Measurements from ENCODE around the gene VRTN. TPM values are rescaled to one million over a fixed set of nuclear protein-coding genes. Genes with fewer than 3 reads are reported as not detected.

VRTN gene
- total RNA-seq, 4 donors from 2014 or later, result not detected

DNA sequence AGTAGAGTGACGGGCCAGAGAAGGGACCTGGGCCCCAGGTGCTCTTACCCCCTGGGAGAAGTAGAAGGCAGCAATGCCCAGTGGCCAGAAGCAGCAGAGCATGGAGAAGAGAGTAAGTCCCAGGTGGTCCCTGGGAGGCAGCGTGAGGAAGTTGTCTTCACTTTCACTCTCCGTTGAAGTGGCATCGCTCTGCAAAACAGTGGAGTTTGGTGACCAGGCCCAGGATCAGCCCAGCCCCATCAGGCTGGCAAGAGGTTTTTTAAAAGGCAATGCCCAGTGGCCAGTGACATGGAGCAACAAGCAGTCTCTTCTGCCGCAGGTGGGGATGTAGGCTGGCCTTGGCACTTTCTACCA is 59.5 kb downstream of the VRTN start:
- H3K9me3 ChIP-seq, result no peaks in the 10 kb centered on the region
- H3K4me1 ChIP-seq, result no peaks in the 10 kb centered on the region
- H3K27me3 ChIP-seq, result no peaks in the 10 kb centered on the region
- H3K27ac ChIP-seq, result no peak overlapping the region
- DNase-seq, result no peak
- H3K36me3 ChIP-seq, result no peaks in the 10 kb centered on the region
- no peak overlapping the region for H3K4me3 ChIP-seq (replicated peaks in 1 of 3)
- WGBS, 2 donors, result 54 to 71% methylated on average over 4 to 5 of the region's 5 CpGs
- TF ChIP-seq POLR2A (IDR thresholded peaks at IDR 0.05), result no peak
- TF ChIP-seq, protein P1, sequence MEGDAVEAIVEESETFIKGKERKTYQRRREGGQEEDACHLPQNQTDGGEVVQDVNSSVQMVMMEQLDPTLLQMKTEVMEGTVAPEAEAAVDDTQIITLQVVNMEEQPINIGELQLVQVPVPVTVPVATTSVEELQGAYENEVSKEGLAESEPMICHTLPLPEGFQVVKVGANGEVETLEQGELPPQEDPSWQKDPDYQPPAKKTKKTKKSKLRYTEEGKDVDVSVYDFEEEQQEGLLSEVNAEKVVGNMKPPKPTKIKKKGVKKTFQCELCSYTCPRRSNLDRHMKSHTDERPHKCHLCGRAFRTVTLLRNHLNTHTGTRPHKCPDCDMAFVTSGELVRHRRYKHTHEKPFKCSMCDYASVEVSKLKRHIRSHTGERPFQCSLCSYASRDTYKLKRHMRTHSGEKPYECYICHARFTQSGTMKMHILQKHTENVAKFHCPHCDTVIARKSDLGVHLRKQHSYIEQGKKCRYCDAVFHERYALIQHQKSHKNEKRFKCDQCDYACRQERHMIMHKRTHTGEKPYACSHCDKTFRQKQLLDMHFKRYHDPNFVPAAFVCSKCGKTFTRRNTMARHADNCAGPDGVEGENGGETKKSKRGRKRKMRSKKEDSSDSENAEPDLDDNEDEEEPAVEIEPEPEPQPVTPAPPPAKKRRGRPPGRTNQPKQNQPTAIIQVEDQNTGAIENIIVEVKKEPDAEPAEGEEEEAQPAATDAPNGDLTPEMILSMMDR (IDR thresholded peaks at IDR 0.05), result no peak
- intact Hi-C loops (cut with DNase I), result no loop called here

DNA sequence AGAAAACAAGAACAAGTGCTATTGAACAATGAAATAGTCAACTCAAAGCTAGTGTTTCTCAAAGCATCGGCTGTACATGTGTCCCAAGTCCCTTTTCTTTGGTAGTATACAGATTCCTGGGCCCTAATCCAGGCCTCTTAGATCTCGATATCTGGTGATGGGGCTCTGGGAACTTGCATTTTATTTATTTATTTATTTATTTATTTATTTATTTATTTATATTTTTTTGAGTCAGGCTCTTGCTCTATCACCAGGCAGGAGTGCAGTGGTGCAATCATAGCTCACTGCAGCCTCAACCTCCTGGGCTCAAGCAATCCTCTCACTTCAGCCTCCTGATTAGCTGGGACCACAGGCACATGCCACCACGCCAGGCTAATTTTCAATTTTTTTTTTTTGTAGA is 60.6 kb downstream of the VRTN start:
- Histone ChIP-seq H3K27me3 (no peaks in the 10 kb centered on the region), H3K9me3 (no peaks in the 10 kb centered on the region), H3K27ac (no peak overlapping the region), H3K4me1 (no peaks in the 10 kb centered on the region), H3K36me3 (no peaks in the 10 kb centered on the region), H3K4me3 (replicated peaks in 1 of 3) (no peak overlapping the region)
- WGBS, 2 donors, result 86 to 93% methylated on average over 3 of the region's 3 CpGs
- TF ChIP-seq, protein P1 (IDR thresholded peaks at IDR 0.05), result no peak
- TF ChIP-seq POLR2A (IDR thresholded peaks at IDR 0.05), result no peak
- no peak for DNase-seq
- intact Hi-C loops (cut with DNase I), result no loop called here

DNA sequence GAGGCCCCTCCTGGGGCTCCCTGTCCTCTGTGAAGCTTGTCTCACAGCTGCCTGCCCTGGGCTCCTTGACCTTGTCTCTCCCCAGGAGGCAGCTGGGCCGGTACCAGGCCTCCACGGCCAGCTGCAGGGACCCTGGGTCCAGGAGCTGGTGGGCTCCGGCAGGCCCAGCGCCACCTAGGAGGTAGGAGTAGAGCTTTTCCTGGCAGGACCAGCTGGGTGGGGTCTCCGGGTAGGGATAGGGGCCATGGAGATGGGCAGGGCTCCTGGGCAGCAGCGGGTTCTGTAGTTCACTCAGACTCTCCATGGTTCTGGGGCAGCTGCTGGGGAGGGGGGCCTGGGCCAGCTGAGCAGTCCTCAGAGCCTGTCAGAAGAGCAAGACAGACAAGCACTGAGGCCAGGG is 61.2 kb downstream of the VRTN start:
- H3K27ac ChIP-seq, result no peak overlapping the region
- TF ChIP-seq POLR2A (IDR thresholded peaks at IDR 0.05), result no peak
- TF ChIP-seq, protein P1 (IDR thresholded peaks at IDR 0.05), result no peak

More for the DNA sequence above, 61.2 kb downstream of the VRTN start:
- H3K27me3 ChIP-seq, result no peaks in the 10 kb centered on the region
- no peaks in the 10 kb centered on the region for H3K36me3 ChIP-seq
- DNase-seq, result no peak
- no peak overlapping the region for H3K4me3 ChIP-seq (replicated peaks in 1 of 3)
- H3K4me1 ChIP-seq, result no peaks in the 10 kb centered on the region
- intact Hi-C loops (cut with DNase I), result no loop called here
- H3K9me3 ChIP-seq, result no peaks in the 10 kb centered on the region
- WGBS, 2 donors, result 83 to 100% methylated on average over 1 to 6 of the region's 6 CpGs

Other genes with a start within 250 kb of the VRTN start
- gene VSX2, start 109.0 kb upstream of the VRTN start, total RNA-seq, result not detected
- 10 to 100 TPM; 45.2 to 79.5 (median 62.0) TPM for gene ABCD4, start 45.5 kb upstream of the VRTN start, total RNA-seq
- gene SYNDIG1L, start 77.7 kb downstream of the VRTN start, total RNA-seq, result under 1 TPM in 2 of 4 donors, not detected in 2; 0.13 to 0.54 TPM
- gene NPC2, start 144.8 kb downstream of the VRTN start, total RNA-seq, result 1,000 to 10,000 TPM in 1 of 4 donors, 100 to 1,000 TPM in 3; 583 to 1,617 (median 793) TPM
- gene ISCA2, start 145.3 kb downstream of the VRTN start, total RNA-seq, result 10 to 100 TPM; 24.6 to 54.9 (median 44.2) TPM